ENCODE data around the gene ARNT2.
"Not testable (repeated sequence)": the region's sequence is repeated elsewhere in the genome, so short reads cannot be mapped to it uniquely, and the experiment has no call there.

Gene ARNT2

GRCh38 chr15:80508783-80509182 lies 104.6 kb downstream of the ARNT2 start:
- peaks cover 10% of the 10 kb centered on the region for H3K27me3 Mint-ChIP-seq
- no peak overlapping the region for H3K27ac Mint-ChIP-seq
- no peak overlapping the region for H3K4me3 Mint-ChIP-seq
- H3K4me1 Mint-ChIP-seq (ENCODE audit: low read depth): peaks cover 10% of the 10 kb centered on the region
- no peak for DNase-seq
- H3K9me3 Mint-ChIP-seq: no peaks in the 10 kb centered on the region
- no peaks in the 10 kb centered on the region for H3K36me3 Mint-ChIP-seq (ENCODE audit: low read depth)

GRCh38 chr15:80509800-80510199 lies 105.6 kb downstream of the ARNT2 start:
- peaks cover 7% of the 10 kb centered on the region for H3K27me3 Mint-ChIP-seq
- DNase-seq: no peak
- H3K9me3 Mint-ChIP-seq: no peaks in the 10 kb centered on the region
- no peak overlapping the region for H3K4me3 Mint-ChIP-seq
- H3K27ac Mint-ChIP-seq: peak overlapping the region; percentile 63
- H3K36me3 Mint-ChIP-seq (ENCODE audit: low read depth): no peaks in the 10 kb centered on the region
- H3K4me1 Mint-ChIP-seq (ENCODE audit: low read depth): peaks cover 10% of the 10 kb centered on the region

- H3K4me1 Mint-ChIP-seq (ENCODE audit: low read depth): peaks cover 10% of the 10 kb centered on the region
- not testable (repeated sequence) for H3K9me3 Mint-ChIP-seq; H3K36me3 Mint-ChIP-seq (ENCODE audit: low read depth); H3K27me3 Mint-ChIP-seq; H3K4me3 Mint-ChIP-seq; DNase-seq; H3K27ac Mint-ChIP-seq
Observed at GRCh38 chr15:80510985-80511384, 106.8 kb downstream of the ARNT2 start.

GRCh38 chr15:80512726-80513660 lies 108.8 kb downstream of the ARNT2 start:
- H3K4me1 Mint-ChIP-seq (ENCODE audit: low read depth): peaks cover 10% of the 10 kb centered on the region
- DNase-seq: no peak
- peaks cover 15% of the 10 kb centered on the region for H3K9me3 Mint-ChIP-seq
- H3K36me3 Mint-ChIP-seq (ENCODE audit: low read depth): no peaks in the 10 kb centered on the region
- H3K27ac Mint-ChIP-seq: no peak overlapping the region
- no peak overlapping the region for H3K4me3 Mint-ChIP-seq
- peaks cover 7% of the 10 kb centered on the region for H3K27me3 Mint-ChIP-seq

- no peaks in the 10 kb centered on the region for H3K36me3 Mint-ChIP-seq (ENCODE audit: low read depth)
- H3K9me3 Mint-ChIP-seq: peaks cover 15% of the 10 kb centered on the region
- H3K27ac Mint-ChIP-seq: no peak overlapping the region
- H3K4me1 Mint-ChIP-seq (ENCODE audit: low read depth): peaks cover 10% of the 10 kb centered on the region
- no peak for DNase-seq
- H3K27me3 Mint-ChIP-seq: peaks cover 7% of the 10 kb centered on the region
- no peak overlapping the region for H3K4me3 Mint-ChIP-seq
Observed at GRCh38 chr15:80514071-80514780, 110.0 kb downstream of the ARNT2 start.

GRCh38 chr15:80517290-80517689 lies 113.1 kb downstream of the ARNT2 start:
- Mint-ChIP-seq H3K27ac (no peak overlapping the region), H3K9me3 (peaks cover 15% of the 10 kb centered on the region)

GRCh38 chr15:80518522-80518921 lies 114.3 kb downstream of the ARNT2 start:
- no peaks in the 10 kb centered on the region for H3K36me3 Mint-ChIP-seq (ENCODE audit: low read depth)

More at GRCh38 chr15:80517290-80517689, 113.1 kb downstream of the ARNT2 start:
- DNase-seq: no peak
- H3K4me1 Mint-ChIP-seq (ENCODE audit: low read depth): no peaks in the 10 kb centered on the region
- H3K27me3 Mint-ChIP-seq: peaks cover 8% of the 10 kb centered on the region
- no peaks in the 10 kb centered on the region for H3K36me3 Mint-ChIP-seq (ENCODE audit: low read depth)
- H3K4me3 Mint-ChIP-seq: no peak overlapping the region

GRCh38 chr15:80523746-80524145 lies 119.6 kb downstream of the ARNT2 start:
- no peak for DNase-seq
- H3K4me1 Mint-ChIP-seq (ENCODE audit: low read depth): no peaks in the 10 kb centered on the region
- H3K36me3 Mint-ChIP-seq (ENCODE audit: low read depth): no peaks in the 10 kb centered on the region
- no peaks in the 10 kb centered on the region for H3K9me3 Mint-ChIP-seq
- no peak overlapping the region for H3K4me3 Mint-ChIP-seq
- H3K27me3 Mint-ChIP-seq: peaks cover 33% of the 10 kb centered on the region
- H3K27ac Mint-ChIP-seq: no peak overlapping the region

More at GRCh38 chr15:80518522-80518921, 114.3 kb downstream of the ARNT2 start:
- Mint-ChIP-seq H3K27ac (no peak overlapping the region), H3K4me3 (no peak overlapping the region), H3K27me3 (peaks cover 12% of the 10 kb centered on the region), H3K4me1 (ENCODE audit: low read depth) (no peaks in the 10 kb centered on the region), H3K9me3 (peaks cover 15% of the 10 kb centered on the region)
- DNase-seq: no peak

GRCh38 chr15:80525853-80526252 lies 121.7 kb downstream of the ARNT2 start:
- Mint-ChIP-seq H3K4me3 (no peak overlapping the region), H3K27me3 (peaks cover 37% of the 10 kb centered on the region), H3K36me3 (ENCODE audit: low read depth) (no peaks in the 10 kb centered on the region), H3K9me3 (no peaks in the 10 kb centered on the region), H3K4me1 (ENCODE audit: low read depth) (no peaks in the 10 kb centered on the region), H3K27ac (no peak overlapping the region)
- no peak for DNase-seq

- no peaks in the 10 kb centered on the region for H3K36me3 Mint-ChIP-seq (ENCODE audit: low read depth)
- no peaks in the 10 kb centered on the region for H3K4me1 Mint-ChIP-seq (ENCODE audit: low read depth)
- no peak for DNase-seq
- no peak overlapping the region for H3K4me3 Mint-ChIP-seq
- H3K27ac Mint-ChIP-seq: no peak overlapping the region
- peaks cover 39% of the 10 kb centered on the region for H3K27me3 Mint-ChIP-seq
- H3K9me3 Mint-ChIP-seq: no peaks in the 10 kb centered on the region
Observed at GRCh38 chr15:80526556-80527340, 122.6 kb downstream of the ARNT2 start.

GRCh38 chr15:80527406-80527805 lies 123.2 kb downstream of the ARNT2 start:
- no peaks in the 10 kb centered on the region for H3K4me1 Mint-ChIP-seq (ENCODE audit: low read depth)
- no peak overlapping the region for H3K4me3 Mint-ChIP-seq
- no peaks in the 10 kb centered on the region for H3K36me3 Mint-ChIP-seq (ENCODE audit: low read depth)
- H3K27me3 Mint-ChIP-seq: peaks cover 41% of the 10 kb centered on the region
- no peaks in the 10 kb centered on the region for H3K9me3 Mint-ChIP-seq
- H3K27ac Mint-ChIP-seq: no peak overlapping the region
- DNase-seq: no peak

- no peaks in the 10 kb centered on the region for H3K4me1 Mint-ChIP-seq (ENCODE audit: low read depth)
- peaks cover 45% of the 10 kb centered on the region for H3K27me3 Mint-ChIP-seq
- no peak for DNase-seq
- no peak overlapping the region for H3K27ac Mint-ChIP-seq
- no peaks in the 10 kb centered on the region for H3K9me3 Mint-ChIP-seq
- no peak overlapping the region for H3K4me3 Mint-ChIP-seq
- H3K36me3 Mint-ChIP-seq (ENCODE audit: low read depth): no peaks in the 10 kb centered on the region
Observed at GRCh38 chr15:80527961-80528360, 123.8 kb downstream of the ARNT2 start.

GRCh38 chr15:80530737-80531365 lies 126.7 kb downstream of the ARNT2 start:
- no peak for DNase-seq
- Mint-ChIP-seq H3K27me3 (peaks cover 48% of the 10 kb centered on the region), H3K27ac (no peak overlapping the region), H3K36me3 (ENCODE audit: low read depth) (no peaks in the 10 kb centered on the region), H3K4me3 (no peak overlapping the region), H3K9me3 (peaks cover under 1% of the 10 kb centered on the region), H3K4me1 (ENCODE audit: low read depth) (no peaks in the 10 kb centered on the region)

- Mint-ChIP-seq H3K27ac (no peak overlapping the region), H3K4me3 (no peak overlapping the region), H3K36me3 (ENCODE audit: low read depth) (no peaks in the 10 kb centered on the region), H3K9me3 (peaks cover 2% of the 10 kb centered on the region), H3K27me3 (peaks cover 48% of the 10 kb centered on the region), H3K4me1 (ENCODE audit: low read depth) (no peaks in the 10 kb centered on the region)
- DNase-seq: no peak
Observed at GRCh38 chr15:80531388-80531787, 127.2 kb downstream of the ARNT2 start.

Measured in activated T-cell treated with anti-CD3 and anti-CD28 coated beads, Interleukin-2, amount 50 U/mL, for 24 hours (primary cell).